Smooth muscle cell (in vitro differentiated cells): ENCODE data around the gene CLCN6. TPM values are rescaled to one million over a fixed set of nuclear protein-coding genes. Genes with fewer than 3 reads are reported as not detected.

Experiments
- DNase-seq: peaks from one replicate; lab custom pipeline; 2025; ENCODE audit not compliant: unreplicated experiment; lab: John Stamatoyannopoulos, UW
- H2AFZ ChIP-seq: fragments of 200-600 bp; sonication (generic); 2 replicates; pipeline ENCODE4 v1.6.0; 2016; ENCODE audit warnings: antibody characterized with exemption, low read depth, mild to moderate bottlenecking
- H3F3A ChIP-seq: fragments of 200-600 bp; sonication (generic); 2 replicates; pipeline ENCODE4 v1.6.0; 2017; ENCODE audit warnings: antibody characterized with exemption, low read depth
- H3K27ac ChIP-seq: fragments of 200-600 bp; sonication (generic); 2 replicates; pipeline ENCODE4 v1.5.1; 2016; ENCODE audit warnings: low read depth, mild to moderate bottlenecking
- H3K27me3 ChIP-seq: fragments of 200-600 bp; sonication (generic); 2 replicates; pipeline ENCODE4 v1.6.1; 2016; ENCODE audit warnings: low read depth, mild to moderate bottlenecking
- H3K36me3 ChIP-seq: fragments of 200-600 bp; sonication (generic); 2 replicates; pipeline ENCODE4 v1.5.1; 2016; ENCODE audit warnings: low read depth
- H3K4me1 ChIP-seq: fragments of 200-600 bp; sonication (generic); 2 replicates; pipeline ENCODE4 v1.5.1; 2016; ENCODE audit warnings: low read depth
- H3K4me2 ChIP-seq: fragments of 200-600 bp; sonication (generic); 2 replicates; pipeline ENCODE4 v1.6.0; 2016; ENCODE audit warnings: mild to moderate bottlenecking
- H3K4me3 ChIP-seq: fragments of 200-600 bp; sonication (generic); 2 replicates; pipeline ENCODE4 v1.5.1; 2016; ENCODE audit warnings: mild to moderate bottlenecking
- H3K79me2 ChIP-seq: fragments of 200-600 bp; sonication (generic); 2 replicates; pipeline ENCODE4 v1.6.0; 2016; ENCODE audit warnings: low read depth, mild to moderate bottlenecking
- H3K9ac ChIP-seq: fragments of 200-600 bp; sonication (generic); 2 replicates; pipeline ENCODE4 v1.6.0; 2016; ENCODE audit warnings: low read depth
- H3K9me3 ChIP-seq: fragments of 200-600 bp; sonication (generic); replicated peaks from 2 replicates; pipeline ENCODE4 v1.5.1; 2016; ENCODE audit warnings: low read depth
- H4K20me1 ChIP-seq: fragments of 200-600 bp; sonication (generic); 2 replicates; pipeline ENCODE4 v1.6.0; 2016; ENCODE audit warnings: low read depth
- WGBS: methylation state at CpG from one replicate; pipeline ENCODE4 v1.1.7; 2016; ENCODE audit warnings: low lambda C conversion rate; 5-methylcytosine and 5-hydroxymethylcytosine counted together
- polyA plus RNA-seq: library from polyadenylated mRNA; unstranded; fragments of >200 nt; fragmentation: Nextera tagmentation; extraction: Ambion mirVana; gene quantifications from 2 replicates; pipeline ENCODE4 v1.2.1, GENCODE V29; 2016
- total RNA-seq: library from RNA; depleted of rRNA; stranded (reverse); fragments of >200 nt; gene quantifications from 2 replicates; pipeline ENCODE4 v1.2.3, GENCODE V29; 2014
- TF ChIP-seq, protein P1 (sequence below): fragments of 200-600 bp; sonication (generic); IDR thresholded peaks from 2 replicates; pipeline ENCODE4 v1.5.1; 2017; ENCODE audit warnings: borderline replicate concordance, mild to moderate bottlenecking, antibody characterized with exemption; ENCODE audit not compliant: insufficient read depth, poor library complexity, severe bottlenecking

CLCN6 gene
- total and polyA plus RNA-seq, 2 experiments from 2014 or later, result 9.9 to 13.6 TPM

DNA sequence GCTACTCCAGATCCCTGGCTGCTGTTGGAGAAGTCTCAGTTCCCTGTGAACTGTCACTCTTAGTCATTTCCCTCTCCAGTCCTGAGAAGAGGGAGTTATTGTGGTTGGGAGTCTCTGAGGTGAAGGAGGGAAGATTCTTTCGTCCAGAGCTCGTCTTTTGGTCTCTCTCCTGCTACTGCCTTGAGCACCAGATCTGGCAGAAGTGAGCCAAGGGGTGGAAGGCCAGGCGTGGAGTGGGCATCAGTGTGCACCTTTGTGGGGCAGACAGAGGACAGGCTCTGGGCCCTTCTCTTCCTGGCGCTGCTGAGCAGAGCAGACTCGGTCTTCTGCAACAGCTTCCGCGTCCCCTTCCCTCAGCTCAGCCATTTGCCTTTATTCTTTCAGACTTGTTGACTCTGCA, 19.1 kb downstream of the CLCN6 start:
- peaks cover 3% of the 10 kb centered on the region for H3K36me3 ChIP-seq

DNA sequence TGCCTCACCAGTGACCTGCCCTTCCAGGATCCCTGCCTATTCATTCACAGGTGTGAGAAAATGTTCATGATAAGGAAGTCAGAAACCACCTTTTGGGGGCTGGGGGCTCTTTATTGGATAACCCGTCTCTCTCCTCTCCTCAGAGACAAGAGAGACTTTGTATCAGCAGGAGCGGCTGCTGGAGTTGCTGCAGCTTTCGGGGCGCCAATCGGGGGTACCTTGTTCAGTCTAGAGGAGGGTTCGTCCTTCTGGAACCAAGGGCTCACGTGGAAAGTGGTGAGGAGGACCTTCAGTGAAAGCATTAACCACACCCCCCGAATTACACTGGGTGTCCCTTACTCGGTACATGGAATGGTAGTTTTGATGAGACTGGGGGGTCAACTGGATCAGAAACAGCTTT, 21.0 kb downstream of the CLCN6 start:
- DNase-seq, result no peak
- Histone ChIP-seq H3K4me1 (no peaks in the 10 kb centered on the region), H3K36me3 (peaks cover 5% of the 10 kb centered on the region), H3K79me2 (no peaks in the 10 kb centered on the region), H3K4me3 (no peak overlapping the region), H3K4me2 (no peak overlapping the region), H3F3A (no peaks in the 10 kb centered on the region), H4K20me1 (no peaks in the 10 kb centered on the region), H3K27me3 (no peaks in the 10 kb centered on the region), H2AFZ (no peak overlapping the region), H3K27ac (no peak overlapping the region), H3K9ac (no peak overlapping the region), H3K9me3 (no peaks in the 10 kb centered on the region)
- WGBS, result 98% methylated on average over 9 of the region's 9 CpGs
- TF ChIP-seq, protein P1, sequence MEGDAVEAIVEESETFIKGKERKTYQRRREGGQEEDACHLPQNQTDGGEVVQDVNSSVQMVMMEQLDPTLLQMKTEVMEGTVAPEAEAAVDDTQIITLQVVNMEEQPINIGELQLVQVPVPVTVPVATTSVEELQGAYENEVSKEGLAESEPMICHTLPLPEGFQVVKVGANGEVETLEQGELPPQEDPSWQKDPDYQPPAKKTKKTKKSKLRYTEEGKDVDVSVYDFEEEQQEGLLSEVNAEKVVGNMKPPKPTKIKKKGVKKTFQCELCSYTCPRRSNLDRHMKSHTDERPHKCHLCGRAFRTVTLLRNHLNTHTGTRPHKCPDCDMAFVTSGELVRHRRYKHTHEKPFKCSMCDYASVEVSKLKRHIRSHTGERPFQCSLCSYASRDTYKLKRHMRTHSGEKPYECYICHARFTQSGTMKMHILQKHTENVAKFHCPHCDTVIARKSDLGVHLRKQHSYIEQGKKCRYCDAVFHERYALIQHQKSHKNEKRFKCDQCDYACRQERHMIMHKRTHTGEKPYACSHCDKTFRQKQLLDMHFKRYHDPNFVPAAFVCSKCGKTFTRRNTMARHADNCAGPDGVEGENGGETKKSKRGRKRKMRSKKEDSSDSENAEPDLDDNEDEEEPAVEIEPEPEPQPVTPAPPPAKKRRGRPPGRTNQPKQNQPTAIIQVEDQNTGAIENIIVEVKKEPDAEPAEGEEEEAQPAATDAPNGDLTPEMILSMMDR, result no peak

More for the DNA sequence above, 19.1 kb downstream of the CLCN6 start:
- Histone ChIP-seq H3K27ac (no peak overlapping the region), H2AFZ (no peak overlapping the region), H3K27me3 (no peaks in the 10 kb centered on the region), H3K4me1 (no peaks in the 10 kb centered on the region), H3K4me3 (no peak overlapping the region), H4K20me1 (no peaks in the 10 kb centered on the region), H3K9me3 (no peaks in the 10 kb centered on the region), H3K79me2 (no peaks in the 10 kb centered on the region), H3K9ac (no peak overlapping the region), H3F3A (no peaks in the 10 kb centered on the region), H3K4me2 (no peak overlapping the region)
- DNase-seq, result no peak
- TF ChIP-seq, protein P1, result no peak
- WGBS, result 97% methylated on average over 7 of the region's 7 CpGs

DNA sequence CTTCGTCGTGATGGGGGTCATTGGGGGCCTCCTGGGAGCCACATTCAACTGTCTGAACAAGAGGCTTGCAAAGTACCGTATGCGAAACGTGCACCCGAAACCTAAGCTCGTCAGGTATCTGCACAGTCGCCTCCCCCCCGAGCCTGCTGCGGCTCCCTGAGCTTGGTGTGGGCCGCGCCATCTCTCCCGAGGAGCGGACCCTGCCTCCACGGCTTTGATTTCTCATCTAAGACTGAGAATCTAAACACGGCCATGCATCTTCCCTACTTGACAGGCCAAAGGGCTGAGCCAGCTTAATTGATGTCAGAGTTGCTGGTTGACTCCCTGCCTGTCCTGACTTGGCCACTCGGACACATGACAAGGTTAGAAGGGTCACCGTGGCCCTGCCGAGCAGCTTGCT, 22.5 kb downstream of the CLCN6 start:
- WGBS, result 98% methylated on average over 19 of the region's 19 CpGs
- H3K4me3 ChIP-seq, result no peak overlapping the region
- H3K4me2 ChIP-seq, result no peak overlapping the region
- TF ChIP-seq, protein P1, result no peak
- H3K36me3 ChIP-seq, result peaks cover 5% of the 10 kb centered on the region
- H3K4me1 ChIP-seq, result no peaks in the 10 kb centered on the region
- no peaks in the 10 kb centered on the region for H3F3A ChIP-seq
- DNase-seq, result no peak
- H3K27ac ChIP-seq, result no peak overlapping the region
- H3K27me3 ChIP-seq, result no peaks in the 10 kb centered on the region
- no peaks in the 10 kb centered on the region for H3K79me2 ChIP-seq
- H4K20me1 ChIP-seq, result no peaks in the 10 kb centered on the region
- no peak overlapping the region for H2AFZ ChIP-seq
- no peaks in the 10 kb centered on the region for H3K9me3 ChIP-seq
- no peak overlapping the region for H3K9ac ChIP-seq

DNA sequence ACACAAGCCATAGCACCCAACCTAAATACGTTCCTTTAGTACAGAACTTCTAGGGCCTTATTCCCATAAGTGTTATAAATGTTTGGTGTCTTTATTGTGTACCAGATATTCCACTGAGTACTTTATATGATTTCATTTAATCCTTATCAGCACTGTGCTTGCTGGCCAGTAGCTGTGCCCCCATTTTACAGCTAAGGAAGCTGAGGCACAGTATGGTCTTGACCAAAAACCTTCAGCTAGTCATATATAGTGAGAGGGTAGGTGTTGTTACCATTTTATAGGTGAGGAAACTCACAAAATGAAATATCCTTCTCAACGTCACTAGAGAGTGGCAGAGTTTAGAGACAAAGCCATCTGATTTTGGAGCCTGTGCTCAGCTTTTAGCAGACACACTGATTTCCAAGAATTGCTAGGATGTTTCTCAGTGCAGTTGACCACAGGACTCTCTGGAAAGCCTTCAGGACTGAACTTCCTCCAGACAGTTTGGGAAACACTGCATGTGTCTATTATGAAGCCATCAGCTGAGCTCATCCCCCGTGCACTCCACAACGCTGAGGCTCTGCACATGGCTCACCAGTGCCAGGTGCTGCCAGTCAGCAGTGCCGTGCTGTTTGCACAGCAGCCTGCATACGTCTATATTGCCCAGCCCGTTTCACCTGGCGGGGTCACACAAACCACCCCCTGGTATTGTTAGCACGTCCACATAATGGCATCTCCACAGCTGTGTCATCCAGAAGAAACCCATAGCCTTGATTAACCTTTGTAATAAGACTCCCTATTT, 26.1 kb downstream of the CLCN6 start:
- H3K27ac ChIP-seq, result no peak overlapping the region
- TF ChIP-seq, protein P1, result no peak
- peaks cover 10% of the 10 kb centered on the region for H4K20me1 ChIP-seq
- 98% methylated on average over 9 of the region's 9 CpGs for WGBS
- peaks cover 5% of the 10 kb centered on the region for H3K36me3 ChIP-seq
- no peaks in the 10 kb centered on the region for H3K27me3 ChIP-seq
- H2AFZ ChIP-seq, result no peak overlapping the region
- no peak for DNase-seq
- H3K4me3 ChIP-seq, result no peak overlapping the region
- no peak overlapping the region for H3K4me2 ChIP-seq
- no peaks in the 10 kb centered on the region for H3K4me1 ChIP-seq
- H3K9me3 ChIP-seq, result no peaks in the 10 kb centered on the region
- no peak overlapping the region for H3K9ac ChIP-seq
- no peaks in the 10 kb centered on the region for H3F3A ChIP-seq
- H3K79me2 ChIP-seq, result no peaks in the 10 kb centered on the region
